Testis (tissue), 2 donors: Measurements from ENCODE around the gene PHAF1.

ENCODE experiments used
- POLR2A ChIP-seq: fragments of 450-650 bp; IDR thresholded peaks from one replicate; pipeline ENCODE4 v1.6.1; 2017; ENCODE audit warnings: antibody characterized with exemption, mild to moderate bottlenecking, moderate library complexity
- TF ChIP-seq, protein P1 (sequence below), 3 experiments: fragments of 450-650 bp in 2 of 3; fragments of 200-600 bp in 1 of 3; sonication (generic) in 1 of 3; IDR thresholded peaks; one replicate each; pipeline ENCODE4 v1.5.1; 2016 to 2019; ENCODE audit warnings: antibody characterized with exemption in 3 of 3, mild to moderate bottlenecking in 2 of 3, moderate library complexity in 1 of 3

DNA sequence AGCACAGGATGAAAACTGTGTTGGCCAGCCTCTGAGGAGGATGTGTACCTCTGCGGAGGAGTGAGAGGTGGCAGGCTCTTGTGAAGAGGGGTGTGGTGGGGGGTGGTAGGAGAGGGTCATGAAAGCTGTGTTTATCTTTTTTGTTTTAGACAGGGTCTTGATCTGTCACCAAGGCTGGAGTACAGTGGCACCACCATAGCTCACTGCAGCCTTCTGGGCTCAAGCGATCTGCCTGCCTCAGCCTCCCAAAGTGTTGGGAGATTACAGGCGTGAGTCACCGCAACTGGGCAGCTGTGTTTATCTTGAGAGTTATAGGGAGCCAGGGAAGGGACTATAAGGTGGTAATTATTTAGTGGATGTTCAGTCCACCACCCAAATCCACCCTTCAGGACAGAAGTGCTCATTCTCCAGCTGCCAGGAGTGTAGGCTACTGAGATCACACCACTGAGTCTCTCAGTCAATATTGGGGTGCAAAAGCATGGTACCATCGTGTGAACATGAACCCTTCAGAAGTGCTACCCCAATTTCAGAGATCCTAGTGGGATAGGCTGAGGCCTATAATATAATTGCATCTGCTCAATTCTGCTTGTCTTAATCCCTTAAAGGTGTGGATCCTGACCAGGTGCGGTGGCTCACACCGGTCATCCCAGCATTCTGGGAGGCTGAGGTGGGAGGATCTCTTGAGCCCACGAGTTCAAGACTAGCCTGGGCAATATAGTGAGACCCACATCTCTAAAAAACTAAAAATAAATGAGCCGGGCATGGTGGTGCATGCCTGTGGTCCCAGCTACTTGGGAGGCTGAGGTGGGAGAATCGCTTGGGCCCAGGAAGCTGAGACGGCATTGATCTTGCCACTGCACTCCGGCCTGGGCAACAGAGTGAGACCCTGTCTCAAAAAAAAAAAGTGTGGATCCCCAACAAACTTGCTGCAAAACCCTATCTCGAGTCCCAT lies 81.0 kb downstream of the PHAF1 start:
- TF ChIP-seq POLR2A = no peak
- TF ChIP-seq, protein P1, sequence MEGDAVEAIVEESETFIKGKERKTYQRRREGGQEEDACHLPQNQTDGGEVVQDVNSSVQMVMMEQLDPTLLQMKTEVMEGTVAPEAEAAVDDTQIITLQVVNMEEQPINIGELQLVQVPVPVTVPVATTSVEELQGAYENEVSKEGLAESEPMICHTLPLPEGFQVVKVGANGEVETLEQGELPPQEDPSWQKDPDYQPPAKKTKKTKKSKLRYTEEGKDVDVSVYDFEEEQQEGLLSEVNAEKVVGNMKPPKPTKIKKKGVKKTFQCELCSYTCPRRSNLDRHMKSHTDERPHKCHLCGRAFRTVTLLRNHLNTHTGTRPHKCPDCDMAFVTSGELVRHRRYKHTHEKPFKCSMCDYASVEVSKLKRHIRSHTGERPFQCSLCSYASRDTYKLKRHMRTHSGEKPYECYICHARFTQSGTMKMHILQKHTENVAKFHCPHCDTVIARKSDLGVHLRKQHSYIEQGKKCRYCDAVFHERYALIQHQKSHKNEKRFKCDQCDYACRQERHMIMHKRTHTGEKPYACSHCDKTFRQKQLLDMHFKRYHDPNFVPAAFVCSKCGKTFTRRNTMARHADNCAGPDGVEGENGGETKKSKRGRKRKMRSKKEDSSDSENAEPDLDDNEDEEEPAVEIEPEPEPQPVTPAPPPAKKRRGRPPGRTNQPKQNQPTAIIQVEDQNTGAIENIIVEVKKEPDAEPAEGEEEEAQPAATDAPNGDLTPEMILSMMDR (IDR thresholded peaks at IDR 0.05) = no peak
